ENCODE data around the gene DNAH1.

DNAH1 gene

DNA sequence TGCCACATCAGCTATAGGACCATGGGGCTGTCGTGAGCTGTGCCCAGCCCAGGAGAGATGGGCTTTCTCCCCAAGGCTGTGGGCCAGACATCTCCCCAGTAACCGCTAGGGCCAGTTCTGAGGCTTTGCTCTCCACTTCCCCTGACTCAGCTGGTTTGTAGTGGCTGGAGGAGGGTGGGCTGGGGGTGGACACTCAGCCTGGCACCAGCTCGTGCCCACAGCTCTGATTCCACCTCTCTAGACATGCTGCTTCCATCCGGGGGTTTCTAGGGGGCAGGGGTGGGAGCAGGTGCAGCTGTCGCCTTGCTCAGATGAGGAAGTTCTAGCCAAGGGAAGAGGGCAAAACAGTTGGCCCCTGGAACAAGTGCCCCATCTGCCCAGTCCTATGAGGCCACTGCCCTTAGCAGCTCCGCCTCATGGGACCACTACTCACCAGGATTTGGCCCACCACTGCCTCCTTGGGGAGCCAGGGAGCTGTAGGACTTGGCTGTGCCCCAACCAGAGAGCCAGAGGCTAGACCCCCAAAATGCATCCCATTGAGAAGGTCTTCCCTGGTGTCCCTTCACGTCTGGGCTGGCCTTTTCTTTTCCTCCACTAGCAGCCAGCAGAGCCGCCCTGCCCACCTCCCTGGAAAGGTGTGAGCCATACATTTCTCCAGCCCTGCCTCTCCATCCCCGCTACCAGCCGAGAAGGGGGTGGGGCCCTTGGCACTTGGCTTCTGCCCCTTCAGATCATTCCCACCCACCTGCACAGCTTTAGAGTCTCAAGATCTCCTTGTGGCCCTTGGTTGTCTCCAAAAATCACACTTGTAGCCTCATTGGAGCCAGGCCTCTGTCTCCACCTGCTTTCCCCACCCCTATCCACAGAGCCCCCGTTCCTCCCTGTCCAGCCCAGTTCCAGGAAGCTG, 18.6 kb upstream of the DNAH1 start:
- H3K4me3 ChIP-seq (ENCODE audit: low read length) = no peak overlapping the region
- TF ChIP-seq, protein P1, sequence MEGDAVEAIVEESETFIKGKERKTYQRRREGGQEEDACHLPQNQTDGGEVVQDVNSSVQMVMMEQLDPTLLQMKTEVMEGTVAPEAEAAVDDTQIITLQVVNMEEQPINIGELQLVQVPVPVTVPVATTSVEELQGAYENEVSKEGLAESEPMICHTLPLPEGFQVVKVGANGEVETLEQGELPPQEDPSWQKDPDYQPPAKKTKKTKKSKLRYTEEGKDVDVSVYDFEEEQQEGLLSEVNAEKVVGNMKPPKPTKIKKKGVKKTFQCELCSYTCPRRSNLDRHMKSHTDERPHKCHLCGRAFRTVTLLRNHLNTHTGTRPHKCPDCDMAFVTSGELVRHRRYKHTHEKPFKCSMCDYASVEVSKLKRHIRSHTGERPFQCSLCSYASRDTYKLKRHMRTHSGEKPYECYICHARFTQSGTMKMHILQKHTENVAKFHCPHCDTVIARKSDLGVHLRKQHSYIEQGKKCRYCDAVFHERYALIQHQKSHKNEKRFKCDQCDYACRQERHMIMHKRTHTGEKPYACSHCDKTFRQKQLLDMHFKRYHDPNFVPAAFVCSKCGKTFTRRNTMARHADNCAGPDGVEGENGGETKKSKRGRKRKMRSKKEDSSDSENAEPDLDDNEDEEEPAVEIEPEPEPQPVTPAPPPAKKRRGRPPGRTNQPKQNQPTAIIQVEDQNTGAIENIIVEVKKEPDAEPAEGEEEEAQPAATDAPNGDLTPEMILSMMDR (conservative IDR thresholded peaks at IDR 0.05; ENCODE audit: low read depth, low read length) = no peak
- no peak for DNase-seq (ENCODE audit: low read depth)

DNA sequence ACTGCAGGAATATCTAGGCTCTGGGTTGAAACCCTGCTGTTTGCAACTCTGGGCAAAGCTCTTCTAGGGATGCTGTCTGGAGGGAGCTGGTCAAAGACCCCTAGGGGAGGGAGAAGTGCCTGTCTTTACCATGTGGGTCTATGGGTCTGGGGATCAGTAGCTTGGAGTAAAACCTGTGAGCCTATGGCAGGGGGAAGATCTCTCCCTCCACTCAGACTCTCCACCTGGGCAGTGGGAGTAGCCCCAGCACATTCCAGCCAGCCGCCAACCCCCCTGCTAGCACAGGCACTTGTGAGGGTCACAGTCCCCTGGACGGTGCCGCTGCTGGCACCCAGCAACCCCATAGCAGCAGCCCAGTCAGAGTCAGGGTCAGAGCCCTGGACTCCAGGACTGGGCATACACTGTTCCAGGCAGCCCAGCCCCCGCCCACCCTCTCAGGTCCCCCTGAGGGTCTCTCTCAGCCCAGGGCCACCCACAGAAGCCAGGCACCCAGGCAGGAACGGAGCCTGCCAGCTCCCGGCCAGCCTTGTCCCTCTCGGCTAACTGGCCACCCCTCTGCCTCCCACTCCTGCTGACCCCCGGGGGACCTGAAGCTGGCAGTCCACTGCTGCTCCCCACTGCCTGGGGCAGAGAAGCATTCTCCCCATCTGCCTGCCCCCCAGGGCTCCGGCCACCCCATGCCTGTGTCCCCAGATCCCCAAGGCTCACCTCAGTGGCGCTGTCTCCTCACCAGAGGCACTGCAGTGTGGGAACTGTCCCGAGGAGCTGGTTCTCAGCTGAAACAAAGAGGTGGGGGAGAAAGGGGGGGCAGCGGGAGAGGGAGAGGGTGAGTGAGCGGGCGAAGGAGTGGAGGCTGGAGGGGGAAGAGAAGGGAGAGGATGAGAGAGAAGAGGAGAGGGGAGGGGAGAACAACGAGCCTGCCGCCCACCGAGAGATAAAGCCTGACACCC, 17.7 kb upstream of the DNAH1 start:
- TF ChIP-seq, protein P1 (conservative IDR thresholded peaks at IDR 0.05; ENCODE audit: low read depth, low read length) = peak; percentile 24
- H3K4me3 ChIP-seq (ENCODE audit: low read length) = peak overlapping the region; percentile 32
- DNase-seq (ENCODE audit: low read depth) = no peak

DNA sequence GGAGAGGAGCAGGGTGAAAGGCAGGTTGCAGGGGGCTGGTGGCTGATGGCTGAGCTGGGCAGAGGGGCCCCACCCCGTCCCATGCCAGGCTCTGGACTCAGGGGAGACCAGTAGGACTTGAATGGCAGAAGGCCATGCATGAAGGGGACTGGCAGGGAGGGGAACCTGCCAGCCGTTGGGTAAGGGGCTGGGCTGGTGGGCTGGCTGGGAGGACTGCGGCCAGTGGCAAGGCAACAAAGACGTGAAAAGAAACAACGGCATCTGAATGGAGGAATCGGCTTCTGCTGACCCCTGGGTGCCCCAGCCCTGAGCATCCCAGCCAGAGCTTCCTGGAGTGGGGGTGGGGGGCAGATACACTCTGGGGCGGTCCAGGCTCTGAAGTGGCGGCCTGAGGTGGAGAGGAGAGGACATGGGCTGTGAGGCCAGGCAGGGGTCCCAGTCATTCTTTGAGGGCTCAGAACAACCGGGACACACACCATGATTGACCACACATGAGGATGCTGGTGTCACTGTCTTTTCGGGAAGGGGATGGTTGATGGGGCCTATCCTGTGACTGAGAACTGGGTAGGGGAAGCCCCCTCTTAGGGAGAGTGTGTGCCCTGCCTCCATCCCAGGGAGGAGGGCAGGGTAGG, 16.8 kb upstream of the DNAH1 start:
- no peak overlapping the region for H3K4me3 ChIP-seq (ENCODE audit: low read length)
- no peak for DNase-seq (ENCODE audit: low read depth)
- TF ChIP-seq, protein P1 (conservative IDR thresholded peaks at IDR 0.05; ENCODE audit: low read depth, low read length) = no peak

DNA sequence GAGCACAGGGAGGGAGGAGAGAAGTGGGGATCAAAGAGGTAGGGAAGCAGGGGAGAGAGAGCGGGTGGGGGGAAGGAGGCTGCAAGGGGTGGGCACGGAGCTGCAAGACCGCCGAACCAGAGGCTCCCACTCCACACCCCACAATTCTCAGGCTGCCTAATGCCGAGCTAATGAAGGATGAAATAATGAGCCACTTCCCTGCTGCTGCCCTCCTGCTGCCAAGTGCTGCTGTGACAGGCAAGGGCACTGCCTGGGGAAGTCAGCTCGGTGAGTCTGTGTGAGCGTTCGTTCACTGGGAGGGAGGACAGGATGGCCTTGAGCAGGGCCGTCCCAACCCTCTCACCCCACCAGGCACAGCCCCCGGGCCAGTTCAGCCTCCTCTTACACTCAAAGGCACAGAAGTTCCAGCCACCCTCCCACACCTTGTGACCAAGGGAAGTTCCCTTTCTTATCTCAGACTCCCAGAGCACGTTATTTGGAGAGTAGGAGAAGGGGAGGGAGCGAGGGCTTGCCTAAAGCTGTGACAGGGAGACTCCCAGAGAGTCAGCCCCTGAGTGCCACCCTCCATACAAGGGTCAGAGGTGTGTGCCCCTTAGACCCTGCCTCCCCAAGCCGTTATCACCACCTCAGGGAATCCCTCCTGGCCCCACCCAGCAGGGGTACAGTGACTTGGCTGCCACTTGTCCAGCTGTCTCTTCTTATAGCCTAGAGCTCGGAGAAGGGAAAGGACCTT, 16.1 kb upstream of the DNAH1 start:
- H3K4me3 ChIP-seq (ENCODE audit: low read length) = no peak overlapping the region
- TF ChIP-seq, protein P1 (conservative IDR thresholded peaks at IDR 0.05; ENCODE audit: low read depth, low read length) = peak; percentile 54
- no peak for DNase-seq (ENCODE audit: low read depth)

DNA sequence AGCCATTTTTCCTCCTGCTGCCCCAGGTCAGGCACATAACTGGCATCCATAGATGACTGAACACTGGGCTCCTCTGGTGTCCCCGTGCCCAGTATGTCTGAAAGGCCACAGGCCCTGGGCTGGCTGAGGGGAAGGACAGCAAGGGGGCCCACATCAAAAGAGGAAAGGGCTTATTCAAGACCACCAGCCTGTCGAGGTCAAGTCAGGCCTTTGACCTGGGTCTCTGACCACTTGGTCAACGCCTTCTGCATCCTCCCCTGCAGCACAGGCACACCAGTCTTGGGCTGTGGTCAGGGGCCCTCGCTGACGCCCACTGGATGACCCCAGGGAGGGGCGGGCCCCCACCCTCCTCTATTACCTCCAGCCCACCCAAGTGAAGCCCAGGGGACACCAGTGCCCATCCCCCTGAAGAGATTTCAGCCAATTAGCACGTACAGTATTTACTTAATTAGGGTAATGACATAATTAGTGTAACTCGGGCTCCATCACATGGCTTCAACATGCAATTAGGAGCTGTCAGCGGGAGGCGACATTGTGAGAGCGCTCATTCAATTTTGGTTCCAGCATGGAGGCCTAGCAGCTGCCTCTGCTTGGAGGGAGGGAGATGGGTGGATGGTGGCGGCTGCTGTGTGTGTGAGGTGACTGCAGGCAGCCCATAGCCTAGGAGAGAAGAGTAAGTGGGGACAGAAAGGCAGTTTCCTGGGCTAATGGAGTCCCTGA, 13.5 kb upstream of the DNAH1 start:
- TF ChIP-seq, protein P1 (conservative IDR thresholded peaks at IDR 0.05; ENCODE audit: low read depth, low read length) = no peak
- no peak overlapping the region for H3K4me3 ChIP-seq (ENCODE audit: low read length)
- DNase-seq (ENCODE audit: low read depth) = no peak

DNA sequence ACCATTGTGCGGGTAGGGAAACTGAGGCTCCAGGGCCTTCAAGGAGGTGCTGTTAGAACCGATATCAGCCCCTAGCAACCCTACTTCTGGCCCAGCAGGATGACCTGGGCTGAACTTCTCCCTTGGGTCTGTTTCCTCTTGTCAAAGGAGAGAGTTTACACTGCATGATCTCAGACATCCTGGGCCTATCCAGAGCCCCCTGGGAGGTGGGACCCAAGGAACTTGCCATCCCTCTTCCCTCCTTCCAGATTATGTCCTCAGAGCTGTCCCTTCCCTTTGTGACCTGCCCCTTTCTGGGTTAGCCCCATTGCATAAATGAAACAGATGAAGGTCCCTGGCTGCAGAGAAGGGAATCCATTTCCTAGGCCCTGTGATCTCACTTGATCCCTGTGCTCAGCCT, 12.3 kb upstream of the DNAH1 start:
- DNase-seq (ENCODE audit: low read depth) = no peak
- TF ChIP-seq, protein P1 (conservative IDR thresholded peaks at IDR 0.05; ENCODE audit: low read depth, low read length) = no peak
- H3K4me3 ChIP-seq (ENCODE audit: low read length) = no peak overlapping the region

Data from retinal pigment epithelial cell (primary cell).